Stimulated activated CD4-positive, alpha-beta T cell treated with anti-CD3 and anti-CD28 coated beads, TNF-alpha, amount 100 ng/mL, for 24 hours (primary cell): ENCODE measurements around the gene TREX2.

Source experiments
- DNase-seq, 3 experiments: peaks; one replicate each; pipeline ENCODE4 v3.0.0-alpha.2; 2020; ENCODE audit warnings: low read depth in 3 of 3

The TREX2 gene

GRCh38 chrX:153475751-153476281 is 30.0 kb upstream of the TREX2 start:
- no peak for DNase-seq

- no peak for DNase-seq
Observed at GRCh38 chrX:153475271-153475670, 29.4 kb upstream of the TREX2 start.

- peak in 2 of 3 experiments; percentile 13 to 38 for DNase-seq
Observed at GRCh38 chrX:153474718-153475117, 28.9 kb upstream of the TREX2 start.

GRCh38 chrX:153474266-153474665 is 28.4 kb upstream of the TREX2 start:
- no peak for DNase-seq

GRCh38 chrX:153473126-153473525 is 27.3 kb upstream of the TREX2 start:
- no peak for DNase-seq

GRCh38 chrX:153471663-153472280 is 25.9 kb upstream of the TREX2 start:
- no peak for DNase-seq

- peak; percentile 69 to 85 (median 74) for DNase-seq
Observed at GRCh38 chrX:153470411-153471363, 24.8 kb upstream of the TREX2 start, which contains the start of gene HAUS7. TSS of gene HAUS7 (minus strand) at chrX:153470576. CDS start at chrX:153470557, 19 bp downstream.

- peak in 2 of 3 experiments; percentile 6 to 21 for DNase-seq
Observed at GRCh38 chrX:153469811-153470410, 24.1 kb upstream of the TREX2 start.

- DNase-seq = no peak
Observed at GRCh38 chrX:153468008-153468580, 22.2 kb upstream of the TREX2 start.

GRCh38 chrX:153465691-153466380 is 20.0 kb upstream of the TREX2 start:
- DNase-seq = no peak

- DNase-seq = no peak
Observed at GRCh38 chrX:153464116-153464515, 18.3 kb upstream of the TREX2 start.

GRCh38 chrX:153463556-153463955 is 17.7 kb upstream of the TREX2 start:
- no peak for DNase-seq

GRCh38 chrX:153463031-153463430 is 17.2 kb upstream of the TREX2 start:
- no peak for DNase-seq

- no peak for DNase-seq
Observed at GRCh38 chrX:153462291-153462690, 16.4 kb upstream of the TREX2 start.

GRCh38 chrX:153460826-153461225 is 15.0 kb upstream of the TREX2 start:
- peak in 2 of 3 experiments; percentile 15 to 36 for DNase-seq

- no peak for DNase-seq
Observed at GRCh38 chrX:153459986-153460385, 14.1 kb upstream of the TREX2 start.

- DNase-seq = no peak
Observed at GRCh38 chrX:153458476-153458875, 12.6 kb upstream of the TREX2 start.

- no peak for DNase-seq
Observed at GRCh38 chrX:153457827-153458466, 12.1 kb upstream of the TREX2 start.

- no peak for DNase-seq
Observed at GRCh38 chrX:153457136-153457825, 11.4 kb upstream of the TREX2 start.

GRCh38 chrX:153456704-153457103 is 10.8 kb upstream of the TREX2 start:
- DNase-seq = no peak
